ENCODE data around the gene EHD2. TPM values are rescaled to one million over a fixed set of nuclear protein-coding genes. Genes with fewer than 3 reads are reported as not detected.
"Not testable (repeated sequence)": the region's sequence is repeated elsewhere in the genome, so short reads cannot be mapped to it uniquely, and the experiment has no call there.

Gene EHD2
- total RNA-seq, 1 donor from 2014 or later: 1.2 TPM

GRCh38 chr19:47707135-47707925 lies 5.9 kb upstream of the EHD2 start:
- DNase-seq (ENCODE audit: low spot score in 2 of 2) (peak in 1 of 2 donors; percentile 56), FAIRE-seq (no peak)

DNA sequence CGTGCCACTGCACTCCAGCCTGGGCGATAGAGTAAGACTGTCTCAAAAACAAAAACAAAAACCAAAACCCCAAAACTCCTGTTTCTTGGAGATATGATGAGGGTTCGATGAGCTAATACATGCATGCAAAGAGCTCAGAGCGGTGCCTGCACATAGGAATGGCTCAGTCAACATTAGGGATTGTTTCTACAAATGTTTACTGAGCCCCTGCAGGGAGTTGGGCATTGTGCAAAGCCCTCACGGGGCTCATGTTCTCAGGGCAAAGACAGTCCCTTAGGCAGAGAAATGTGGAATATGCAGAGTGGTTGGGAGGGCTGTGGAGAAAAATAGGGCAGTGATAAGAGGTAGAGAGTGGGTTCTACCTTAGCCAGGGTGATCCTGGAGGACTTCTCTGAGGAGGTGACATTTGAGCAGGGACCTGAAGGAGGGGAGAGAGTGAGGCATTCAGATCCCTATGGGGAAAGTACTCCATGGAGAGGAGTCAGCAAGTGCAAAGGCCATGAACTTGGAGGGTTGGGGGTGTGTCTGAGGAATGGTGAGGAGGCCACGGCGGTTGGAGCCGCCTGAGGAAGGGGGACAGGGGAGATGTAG lies 1.5 kb upstream of the EHD2 start:
- FAIRE-seq (no peak), DNase-seq (ENCODE audit: low spot score in 2 of 2) (no peak)

DNA sequence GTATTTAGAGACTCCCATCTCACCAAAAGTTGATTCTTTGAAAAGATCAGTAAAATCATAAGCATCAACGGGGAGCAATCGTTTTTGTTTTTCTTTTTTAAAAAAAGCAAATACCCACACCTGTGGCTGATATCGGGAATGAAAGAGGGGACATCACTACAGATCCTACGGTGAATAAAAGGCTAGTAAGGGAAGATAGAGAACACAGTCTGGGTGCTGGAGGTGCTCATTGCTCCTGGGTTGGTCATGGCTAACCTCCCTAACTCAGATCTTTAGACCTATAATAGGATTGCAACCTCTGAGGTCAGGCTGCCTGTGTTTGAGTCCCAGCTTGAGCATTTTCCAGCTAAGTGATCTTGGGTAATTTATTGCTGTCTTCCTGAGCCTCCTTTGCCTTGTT lies 1.1 kb downstream of the EHD2 start:
- DNase-seq (ENCODE audit: low spot score in 2 of 2): no peak
- FAIRE-seq: no peak

GRCh38 chr19:47714855-47715254 lies 1.6 kb downstream of the EHD2 start:
- DNase-seq (ENCODE audit: low spot score in 2 of 2); FAIRE-seq: not testable (repeated sequence)

DNA sequence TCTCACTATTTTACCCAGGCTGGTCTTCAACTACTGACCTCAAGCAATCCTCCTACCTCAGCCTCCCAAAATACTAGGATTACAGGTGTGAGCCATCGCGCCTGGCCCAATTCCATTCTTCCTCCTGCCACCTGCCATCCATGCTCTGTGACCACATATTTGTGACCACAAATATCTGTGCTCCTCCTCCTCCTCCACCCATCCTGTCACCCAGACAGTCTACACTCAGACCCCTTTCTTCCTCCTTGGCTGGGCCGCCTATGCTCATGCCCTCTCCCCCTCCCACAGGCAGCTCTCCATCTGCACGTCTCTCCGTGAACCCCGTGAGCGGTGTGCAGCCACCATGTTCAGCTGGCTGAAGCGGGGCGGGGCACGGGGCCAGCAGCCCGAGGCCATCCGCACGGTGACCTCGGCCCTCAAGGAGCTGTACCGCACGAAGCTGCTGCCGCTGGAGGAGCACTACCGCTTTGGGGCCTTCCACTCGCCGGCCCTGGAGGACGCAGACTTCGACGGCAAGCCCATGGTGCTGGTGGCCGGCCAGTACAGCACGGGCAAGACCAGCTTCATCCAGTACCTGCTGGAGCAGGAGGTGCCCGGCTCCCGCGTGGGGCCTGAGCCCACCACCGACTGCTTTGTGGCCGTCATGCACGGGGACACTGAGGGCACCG lies 3.2 kb downstream of the EHD2 start:
- no peak for FAIRE-seq

DNA sequence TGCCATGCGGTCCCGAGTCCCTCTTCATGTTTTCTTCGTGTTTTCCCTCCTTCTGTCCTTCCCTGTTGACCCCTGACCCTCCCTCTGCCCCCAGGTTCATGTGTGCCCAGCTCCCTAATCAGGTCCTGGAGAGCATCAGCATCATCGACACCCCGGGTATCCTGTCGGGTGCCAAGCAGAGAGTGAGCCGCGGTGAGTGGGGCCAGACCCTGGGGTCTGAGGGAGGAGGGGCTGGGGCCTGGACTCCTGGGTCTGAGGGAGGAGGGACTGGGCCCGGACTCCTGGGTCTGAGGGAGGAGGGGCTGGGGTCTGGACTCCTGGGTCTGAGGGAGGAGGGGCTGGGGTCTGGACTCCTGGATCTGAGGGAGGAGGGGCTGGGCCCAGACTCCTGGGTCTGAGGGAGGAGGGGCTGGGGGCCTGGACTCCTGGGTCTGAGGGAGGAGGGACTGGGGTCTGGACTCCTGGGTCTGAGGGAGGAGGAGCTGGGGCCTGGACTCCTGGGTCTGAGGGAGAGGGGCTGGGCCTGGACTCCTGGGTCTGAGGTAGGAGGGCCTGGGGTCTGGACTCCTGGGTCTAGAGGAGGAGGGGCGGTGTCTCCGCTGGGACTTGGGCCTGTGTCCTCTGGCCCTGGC lies 5.3 kb downstream of the EHD2 start:
- DNase-seq (ENCODE audit: low spot score in 2 of 2); FAIRE-seq: not testable (repeated sequence)

More for the DNA sequence above, 3.2 kb downstream of the EHD2 start:
- DNase-seq (ENCODE audit: low spot score in 2 of 2): no peak

- peak in 1 of 2 donors; percentile 78 for DNase-seq (ENCODE audit: low spot score in 2 of 2)
- no peak for FAIRE-seq
Measured at GRCh38 chr19:47719047-47719859, 6.0 kb downstream of the EHD2 start.

- DNase-seq (ENCODE audit: low spot score in 2 of 2) (no peak), FAIRE-seq (no peak)
Measured at GRCh38 chr19:47720669-47721422, 7.6 kb downstream of the EHD2 start.

- FAIRE-seq: no peak
- DNase-seq (ENCODE audit: low spot score in 2 of 2): no peak
Measured at GRCh38 chr19:47723581-47723940, 10.3 kb downstream of the EHD2 start.

DNA sequence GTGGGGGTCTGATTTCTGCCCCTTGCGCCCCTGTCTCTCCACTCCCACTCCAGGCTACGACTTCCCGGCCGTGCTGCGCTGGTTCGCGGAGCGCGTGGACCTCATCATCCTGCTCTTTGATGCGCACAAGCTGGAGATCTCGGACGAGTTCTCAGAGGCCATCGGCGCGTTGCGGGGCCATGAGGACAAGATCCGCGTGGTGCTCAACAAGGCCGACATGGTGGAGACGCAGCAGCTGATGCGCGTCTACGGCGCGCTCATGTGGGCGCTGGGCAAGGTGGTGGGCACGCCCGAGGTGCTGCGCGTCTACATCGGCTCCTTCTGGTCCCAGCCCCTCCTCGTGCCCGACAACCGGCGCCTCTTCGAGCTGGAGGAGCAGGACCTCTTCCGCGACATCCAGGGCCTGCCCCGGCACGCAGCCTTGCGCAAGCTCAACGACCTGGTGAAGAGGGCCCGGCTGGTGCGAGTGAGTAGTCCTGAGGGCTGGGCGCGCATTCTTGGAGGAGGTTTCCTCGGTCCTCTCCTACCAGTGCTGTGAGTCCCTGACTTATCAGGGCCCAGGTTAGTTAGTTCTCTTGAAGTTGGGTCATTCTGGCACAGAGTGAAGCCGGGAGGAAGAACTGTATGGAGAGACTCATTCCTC lies 12.7 kb downstream of the EHD2 start:
- FAIRE-seq: no peak
- DNase-seq (ENCODE audit: low spot score in 2 of 2): no peak

GRCh38 chr19:47726467-47726866 lies 13.2 kb downstream of the EHD2 start:
- DNase-seq (ENCODE audit: low spot score in 2 of 2) (no peak), FAIRE-seq (no peak)

DNA sequence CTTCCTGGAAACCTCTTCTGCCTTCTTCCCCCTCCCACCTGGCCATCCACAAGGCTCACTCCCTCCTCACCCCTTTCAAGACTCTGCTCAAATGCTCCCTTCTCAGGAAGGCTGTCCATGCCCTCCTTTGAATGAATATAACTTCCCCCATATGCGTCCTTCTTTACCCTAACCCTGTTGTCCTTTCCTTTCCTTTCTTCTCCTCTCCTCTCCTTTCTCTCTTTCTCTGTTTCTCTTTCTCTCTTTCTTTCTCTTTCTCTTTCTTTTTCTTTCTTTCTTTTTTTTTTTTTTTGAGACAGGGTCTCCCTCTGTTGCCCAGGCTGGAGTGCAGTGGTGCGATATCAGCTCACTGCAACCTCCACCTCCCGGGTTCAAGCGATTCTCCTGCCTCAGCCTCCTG lies 15.1 kb downstream of the EHD2 start:
- not testable (repeated sequence) for FAIRE-seq; DNase-seq (ENCODE audit: low spot score in 2 of 2)

- DNase-seq (ENCODE audit: low spot score in 2 of 2) (no peak), FAIRE-seq (no peak)
Measured at GRCh38 chr19:47729468-47729798, 16.2 kb downstream of the EHD2 start.

DNA sequence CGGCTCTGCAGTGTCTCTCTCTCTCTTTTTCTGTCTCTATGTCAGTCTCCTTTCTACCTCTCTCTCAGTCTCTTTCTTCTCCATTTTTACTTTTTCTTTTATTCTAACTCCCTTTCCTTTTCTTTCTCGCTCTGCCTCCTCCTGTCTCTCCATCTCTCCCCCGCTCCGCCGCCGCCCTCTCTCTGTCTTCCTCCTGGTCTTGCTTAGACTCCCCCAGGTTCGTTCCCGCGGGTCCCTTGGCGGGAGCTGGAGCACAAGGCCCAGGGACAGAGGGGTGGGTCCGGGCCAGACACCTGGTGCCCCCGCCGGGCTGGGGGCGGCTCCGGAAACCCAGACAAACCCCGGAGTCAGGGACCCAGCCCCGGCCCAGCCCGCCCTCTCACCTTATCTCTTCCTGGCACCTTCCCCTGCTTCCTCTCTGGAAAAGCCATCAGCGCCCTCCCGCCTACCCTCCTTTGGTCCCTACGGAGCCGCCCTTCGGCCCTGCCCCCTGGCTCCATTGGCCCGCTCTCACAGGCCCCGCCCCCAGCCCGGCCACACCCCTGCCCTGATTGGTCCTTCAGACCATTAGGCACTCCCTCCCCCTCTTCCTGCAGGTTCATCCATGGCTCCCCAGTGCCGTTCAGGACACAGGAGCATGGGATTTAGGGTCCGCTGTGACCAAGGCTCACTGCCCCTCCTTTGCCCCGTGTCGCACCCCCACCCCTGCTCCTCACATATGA lies 16.7 kb downstream of the EHD2 start:
- FAIRE-seq: no peak
- no peak for DNase-seq (ENCODE audit: low spot score in 2 of 2)

GRCh38 chr19:47730521-47730889 lies 17.3 kb downstream of the EHD2 start:
- DNase-seq (ENCODE audit: low spot score in 2 of 2): no peak
- FAIRE-seq: no peak

GRCh38 chr19:47730910-47731309 lies 17.7 kb downstream of the EHD2 start:
- FAIRE-seq: no peak
- DNase-seq (ENCODE audit: low spot score in 2 of 2): no peak

GRCh38 chr19:47735131-47735530 lies 21.9 kb downstream of the EHD2 start:
- no peak for DNase-seq (ENCODE audit: low spot score in 2 of 2)

DNA sequence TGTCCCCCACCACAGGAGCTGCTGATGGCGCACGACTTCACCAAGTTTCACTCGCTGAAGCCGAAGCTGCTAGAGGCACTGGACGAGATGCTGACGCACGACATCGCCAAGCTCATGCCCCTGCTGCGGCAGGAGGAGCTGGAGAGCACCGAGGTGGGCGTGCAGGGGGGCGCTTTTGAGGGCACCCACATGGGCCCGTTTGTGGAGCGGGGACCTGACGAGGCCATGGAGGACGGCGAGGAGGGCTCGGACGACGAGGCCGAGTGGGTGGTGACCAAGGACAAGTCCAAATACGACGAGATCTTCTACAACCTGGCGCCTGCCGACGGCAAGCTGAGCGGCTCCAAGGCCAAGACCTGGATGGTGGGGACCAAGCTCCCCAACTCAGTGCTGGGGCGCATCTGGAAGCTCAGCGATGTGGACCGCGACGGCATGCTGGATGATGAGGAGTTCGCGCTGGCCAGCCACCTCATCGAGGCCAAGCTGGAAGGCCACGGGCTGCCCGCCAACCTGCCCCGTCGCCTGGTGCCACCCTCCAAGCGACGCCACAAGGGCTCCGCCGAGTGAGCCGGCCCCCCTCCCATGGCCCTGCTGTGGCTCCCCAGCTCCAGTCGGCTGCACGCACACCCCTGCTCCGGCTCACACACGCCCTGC lies 27.8 kb downstream of the EHD2 start:
- no peak for DNase-seq (ENCODE audit: low spot score in 2 of 2)
- FAIRE-seq: no peak

More at GRCh38 chr19:47735131-47735530, 21.9 kb downstream of the EHD2 start:
- no peak for FAIRE-seq

All from frontal cortex (tissue), 4 donors.